Smooth muscle cell (in vitro differentiated cells): Measurements from ENCODE around the gene HECW1. TPM values are rescaled to one million over a fixed set of nuclear protein-coding genes. Genes with fewer than 3 reads are reported as not detected.

Experiments used
- DNase-seq: peaks from one replicate; lab custom pipeline; 2025; ENCODE audit not compliant: unreplicated experiment; lab: John Stamatoyannopoulos, UW
- H2AFZ ChIP-seq: fragments of 200-600 bp; sonication (generic); 2 replicates; pipeline ENCODE4 v1.6.0; 2016; ENCODE audit warnings: antibody characterized with exemption, low read depth, mild to moderate bottlenecking
- H3F3A ChIP-seq: fragments of 200-600 bp; sonication (generic); 2 replicates; pipeline ENCODE4 v1.6.0; 2017; ENCODE audit warnings: antibody characterized with exemption, low read depth
- H3K27ac ChIP-seq: fragments of 200-600 bp; sonication (generic); 2 replicates; pipeline ENCODE4 v1.5.1; 2016; ENCODE audit warnings: low read depth, mild to moderate bottlenecking
- H3K27me3 ChIP-seq: fragments of 200-600 bp; sonication (generic); 2 replicates; pipeline ENCODE4 v1.6.1; 2016; ENCODE audit warnings: low read depth, mild to moderate bottlenecking
- H3K36me3 ChIP-seq: fragments of 200-600 bp; sonication (generic); 2 replicates; pipeline ENCODE4 v1.5.1; 2016; ENCODE audit warnings: low read depth
- H3K4me1 ChIP-seq: fragments of 200-600 bp; sonication (generic); 2 replicates; pipeline ENCODE4 v1.5.1; 2016; ENCODE audit warnings: low read depth
- H3K4me2 ChIP-seq: fragments of 200-600 bp; sonication (generic); 2 replicates; pipeline ENCODE4 v1.6.0; 2016; ENCODE audit warnings: mild to moderate bottlenecking
- H3K4me3 ChIP-seq: fragments of 200-600 bp; sonication (generic); 2 replicates; pipeline ENCODE4 v1.5.1; 2016; ENCODE audit warnings: mild to moderate bottlenecking
- H3K79me2 ChIP-seq: fragments of 200-600 bp; sonication (generic); 2 replicates; pipeline ENCODE4 v1.6.0; 2016; ENCODE audit warnings: low read depth, mild to moderate bottlenecking
- H3K9ac ChIP-seq: fragments of 200-600 bp; sonication (generic); 2 replicates; pipeline ENCODE4 v1.6.0; 2016; ENCODE audit warnings: low read depth
- H3K9me3 ChIP-seq: fragments of 200-600 bp; sonication (generic); replicated peaks from 2 replicates; pipeline ENCODE4 v1.5.1; 2016; ENCODE audit warnings: low read depth
- H4K20me1 ChIP-seq: fragments of 200-600 bp; sonication (generic); 2 replicates; pipeline ENCODE4 v1.6.0; 2016; ENCODE audit warnings: low read depth
- WGBS: methylation state at CpG from one replicate; pipeline ENCODE4 v1.1.7; 2016; ENCODE audit warnings: low lambda C conversion rate; 5-methylcytosine and 5-hydroxymethylcytosine counted together
- polyA plus RNA-seq: library from polyadenylated mRNA; unstranded; fragments of >200 nt; fragmentation: Nextera tagmentation; extraction: Ambion mirVana; gene quantifications from 2 replicates; pipeline ENCODE4 v1.2.1, GENCODE V29; 2016
- total RNA-seq: library from RNA; depleted of rRNA; stranded (reverse); fragments of >200 nt; gene quantifications from 2 replicates; pipeline ENCODE4 v1.2.3, GENCODE V29; 2014
- TF ChIP-seq, protein P1 (sequence below): fragments of 200-600 bp; sonication (generic); IDR thresholded peaks from 2 replicates; pipeline ENCODE4 v1.5.1; 2017; ENCODE audit warnings: borderline replicate concordance, mild to moderate bottlenecking, antibody characterized with exemption; ENCODE audit not compliant: insufficient read depth, poor library complexity, severe bottlenecking

Gene HECW1
- total and polyA plus RNA-seq, 2 experiments from 2014 or later: 0.09 to 0.49 TPM

DNA sequence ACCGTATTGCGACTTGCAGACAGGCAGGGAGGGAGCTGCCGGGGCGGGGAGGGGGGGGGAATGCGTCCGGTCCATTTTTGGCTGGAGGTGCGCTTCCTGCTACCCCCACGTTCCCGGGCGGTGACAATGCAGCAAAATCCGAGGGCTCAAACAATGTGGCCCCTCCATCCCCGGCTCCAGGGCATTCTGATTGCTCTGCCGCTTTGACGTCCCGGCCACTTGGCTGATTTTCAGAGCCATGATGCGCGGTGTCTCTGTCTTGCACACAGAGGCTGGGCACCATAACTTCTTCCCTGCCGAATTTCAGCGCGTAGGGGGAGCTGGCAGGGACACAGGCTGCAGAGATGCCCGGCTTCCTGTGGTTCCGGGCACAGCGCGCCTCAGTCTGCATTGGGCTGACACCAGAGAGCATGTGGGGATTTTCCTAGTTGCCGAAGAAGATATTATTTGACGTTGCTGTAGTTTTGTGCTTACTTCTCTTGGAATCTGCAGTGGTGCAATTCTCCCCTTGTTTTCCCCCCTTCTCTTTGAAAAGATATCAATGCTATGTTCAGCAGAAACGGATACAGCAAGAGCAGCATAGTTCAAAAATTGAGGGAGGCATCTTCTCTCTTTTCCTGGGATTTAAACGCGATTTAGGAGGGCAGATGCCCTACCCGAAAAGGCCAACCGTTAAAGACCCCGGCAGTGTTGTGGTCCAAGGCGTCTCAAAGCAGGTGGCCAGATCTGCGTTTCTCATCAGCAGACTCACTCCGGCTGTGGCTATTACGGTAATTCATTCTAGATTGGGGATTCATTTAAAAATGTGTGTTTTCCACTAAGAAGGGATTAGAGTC is 1.4 kb downstream of the HECW1 start:
- Histone ChIP-seq H3K9ac (no peak overlapping the region), H2AFZ (peak overlapping the region; percentile 88), H3K9me3 (no peaks in the 10 kb centered on the region), H4K20me1 (no peaks in the 10 kb centered on the region), H3K4me1 (peaks cover 19% of the 10 kb centered on the region), H3K4me2 (peak overlapping the region; percentile 94), H3F3A (no peaks in the 10 kb centered on the region), H3K79me2 (no peaks in the 10 kb centered on the region), H3K36me3 (no peaks in the 10 kb centered on the region), H3K4me3 (peak overlapping the region; percentile 63), H3K27ac (no peak overlapping the region), H3K27me3 (peaks cover 62% of the 10 kb centered on the region)
- 7% methylated on average over 25 of the region's 36 CpGs for WGBS
- TF ChIP-seq, protein P1, sequence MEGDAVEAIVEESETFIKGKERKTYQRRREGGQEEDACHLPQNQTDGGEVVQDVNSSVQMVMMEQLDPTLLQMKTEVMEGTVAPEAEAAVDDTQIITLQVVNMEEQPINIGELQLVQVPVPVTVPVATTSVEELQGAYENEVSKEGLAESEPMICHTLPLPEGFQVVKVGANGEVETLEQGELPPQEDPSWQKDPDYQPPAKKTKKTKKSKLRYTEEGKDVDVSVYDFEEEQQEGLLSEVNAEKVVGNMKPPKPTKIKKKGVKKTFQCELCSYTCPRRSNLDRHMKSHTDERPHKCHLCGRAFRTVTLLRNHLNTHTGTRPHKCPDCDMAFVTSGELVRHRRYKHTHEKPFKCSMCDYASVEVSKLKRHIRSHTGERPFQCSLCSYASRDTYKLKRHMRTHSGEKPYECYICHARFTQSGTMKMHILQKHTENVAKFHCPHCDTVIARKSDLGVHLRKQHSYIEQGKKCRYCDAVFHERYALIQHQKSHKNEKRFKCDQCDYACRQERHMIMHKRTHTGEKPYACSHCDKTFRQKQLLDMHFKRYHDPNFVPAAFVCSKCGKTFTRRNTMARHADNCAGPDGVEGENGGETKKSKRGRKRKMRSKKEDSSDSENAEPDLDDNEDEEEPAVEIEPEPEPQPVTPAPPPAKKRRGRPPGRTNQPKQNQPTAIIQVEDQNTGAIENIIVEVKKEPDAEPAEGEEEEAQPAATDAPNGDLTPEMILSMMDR: no peak
- no peak for DNase-seq

DNA sequence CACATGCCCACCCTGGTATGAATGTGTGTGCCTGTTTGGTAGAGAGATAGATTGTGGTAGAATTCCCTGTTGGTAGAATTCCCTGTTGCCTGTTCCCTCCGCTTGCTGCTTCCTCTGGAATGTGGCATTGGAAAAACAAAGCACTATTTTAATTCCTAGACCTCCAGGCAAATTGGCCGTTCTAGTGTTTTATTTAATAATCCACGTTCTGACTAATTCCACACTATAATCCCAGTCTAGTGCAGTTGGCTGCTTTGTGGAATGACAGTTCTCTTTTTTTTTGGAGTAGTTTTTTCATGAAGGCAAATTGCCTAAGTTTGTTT is 2.0 kb downstream of the HECW1 start:
- TF ChIP-seq, protein P1: no peak
- H3K4me1 ChIP-seq: peaks cover 19% of the 10 kb centered on the region
- no peaks in the 10 kb centered on the region for H3K9me3 ChIP-seq
- no peak overlapping the region for H2AFZ ChIP-seq
- no peaks in the 10 kb centered on the region for H4K20me1 ChIP-seq
- H3K36me3 ChIP-seq: no peaks in the 10 kb centered on the region
- peaks cover 62% of the 10 kb centered on the region for H3K27me3 ChIP-seq
- H3K9ac ChIP-seq: no peak overlapping the region
- peak overlapping the region; percentile 94 for H3K4me2 ChIP-seq
- 15% methylated on average over 3 of the region's 3 CpGs for WGBS
- H3K79me2 ChIP-seq: no peaks in the 10 kb centered on the region
- H3F3A ChIP-seq: no peaks in the 10 kb centered on the region
- no peak for DNase-seq
- no peak overlapping the region for H3K4me3 ChIP-seq
- no peak overlapping the region for H3K27ac ChIP-seq

- Histone ChIP-seq H3K4me3 (no peak overlapping the region), H3K9ac (no peak overlapping the region), H3K79me2 (no peaks in the 10 kb centered on the region), H3K9me3 (no peaks in the 10 kb centered on the region), H2AFZ (no peak overlapping the region), H3K36me3 (no peaks in the 10 kb centered on the region), H3F3A (no peaks in the 10 kb centered on the region), H3K4me1 (peaks cover 19% of the 10 kb centered on the region), H4K20me1 (no peaks in the 10 kb centered on the region), H3K27ac (no peak overlapping the region), H3K4me2 (no peak overlapping the region), H3K27me3 (peaks cover 45% of the 10 kb centered on the region)
- no peak for DNase-seq
- TF ChIP-seq, protein P1: no peak
- WGBS: 98% methylated on average over 2 of the region's 2 CpGs
Observed at GRCh38 chr7:43116451-43116850, 4.0 kb downstream of the HECW1 start.

GRCh38 chr7:43117095-43117494 is 4.6 kb downstream of the HECW1 start:
- WGBS: 89% methylated on average over 1 of the region's 1 CpG
- Histone ChIP-seq H3K27ac (peak overlapping the region; percentile 9), H3K36me3 (no peaks in the 10 kb centered on the region), H3K4me1 (peaks cover 19% of the 10 kb centered on the region), H4K20me1 (no peaks in the 10 kb centered on the region), H3K9me3 (no peaks in the 10 kb centered on the region), H3K9ac (no peak overlapping the region), H3K27me3 (peaks cover 38% of the 10 kb centered on the region), H3K79me2 (no peaks in the 10 kb centered on the region), H3K4me3 (no peak overlapping the region), H2AFZ (no peak overlapping the region), H3K4me2 (no peak overlapping the region), H3F3A (no peaks in the 10 kb centered on the region)
- DNase-seq: no peak
- TF ChIP-seq, protein P1: no peak
